Measurements from ENCODE around the gene PARP9. TPM values are rescaled to one million over a fixed set of nuclear protein-coding genes. Genes with fewer than 3 reads are reported as not detected.

PARP9 gene
- total and polyA plus RNA-seq, 2 of the 4 experiments (the other 2 are of a cell fraction) = 6.7 to 7.7 TPM

GRCh38 chr3:122538956-122539490, 25.1 kb downstream of the PARP9 start:
- Histone ChIP-seq H3K14ac (replicated peaks; ENCODE audit: low read depth, low read length) (no peak overlapping the region), H3K4me1 (ENCODE audit: control insufficient read depth, insufficient read depth, low read length) (no peaks in the 10 kb centered on the region), H3K9me3 (ENCODE audit: control insufficient read depth, insufficient read depth, low read length) (no peaks in the 10 kb centered on the region), H2AK5ac (ENCODE audit: low read depth, low read length) (no peak overlapping the region), H3K36me3 (ENCODE audit: control insufficient read depth, insufficient read depth, low read length) (peaks cover 4% of the 10 kb centered on the region), H3K27ac (ENCODE audit: insufficient read depth, low read length) (no peak overlapping the region), H4K5ac (ENCODE audit: low read depth, low read length) (no peak overlapping the region), H3K23ac (ENCODE audit: low read depth, low read length) (no peak overlapping the region), H3K4me2 (ENCODE audit: low read depth, low read length) (no peak overlapping the region), H2AFZ (replicated peaks; ENCODE audit: low read length, poor library complexity) (no peak overlapping the region), H2BK20ac (ENCODE audit: low read depth, low read length) (no peak overlapping the region), H3K4me3 (ENCODE audit: insufficient read depth, low read depth, low read length) (no peak overlapping the region), H2BK15ac (ENCODE audit: low read depth, low read length) (no peak overlapping the region), H2BK5ac (ENCODE audit: low read depth, low read length, poor library complexity, severe bottlenecking) (no peak overlapping the region), H2BK120ac (ENCODE audit: low read depth, low read length) (no peak overlapping the region), H4K91ac (ENCODE audit: insufficient read depth, low read depth, low read length) (no peak overlapping the region), H3K9me1 (ENCODE audit: insufficient read depth, low read length) (no peaks in the 10 kb centered on the region; the same call in 1 of the 2 replicates), H3K79me1 (ENCODE audit: low read depth in 1 of 2, low read length in 2 of 2) (no peaks in the 10 kb centered on the region), H2AK9ac (replicated peaks; ENCODE audit: low read depth, low read length, poor library complexity) (no peak overlapping the region), H4K20me1 (ENCODE audit: insufficient read depth, low read length) (no peaks in the 10 kb centered on the region), H3K4ac (ENCODE audit: low read depth, low read length) (no peak overlapping the region), H3K18ac (ENCODE audit: low read depth, low read length) (no peak overlapping the region), H3K56ac (ENCODE audit: extremely low read depth, insufficient read depth, low read length) (no peak overlapping the region), H3K9ac (ENCODE audit: low read depth, low read length) (no peak overlapping the region), H4K8ac (ENCODE audit: low read depth in 2 of 2, low read length in 2 of 2) (no peak overlapping the region), H3K27me3 (ENCODE audit: control insufficient read depth, insufficient read depth, low read length) (no peaks in the 10 kb centered on the region)
- CTCF ChIA-PET = no interaction called here
- in situ Hi-C loops (cut with MboI; ENCODE audit: low sequenced_read_pairs) = no loop called here
- DNase-seq (no peak), ATAC-seq (ENCODE audit: low read depth) (no peak)
- 100% methylated on average over 1 of the region's 7 CpGs; no CpG with 5 or more reads in 1 of the 2 experiments for WGBS, 2 experiments (ENCODE audit: extremely low coverage in 2 of 2, insufficient read length in 1 of 2)
- dilution Hi-C loops (cut with HindIII; ENCODE audit: low sequenced_read_pairs, unreplicated experiment) = no loop called here
- POLR2A ChIA-PET (ENCODE audit: unreplicated experiment) = no interaction called here
- BruUV-seq (replicated peaks) = no TSS peak
- TF ChIP-seq RAD21 (IDR thresholded peaks at IDR 0.05; ENCODE audit: low read length) = no peak
- no peak for TF ChIP-seq CTCF (conservative IDR thresholded peaks at IDR 0.05; ENCODE audit: low read depth, low read length)
- TF ChIP-seq CHD1 (IDR thresholded peaks at IDR 0.05; ENCODE audit: low read depth, low read length) = no peak
- TF ChIP-seq FOS (IDR thresholded peaks at IDR 0.05; ENCODE audit: low read depth, low read length) = no peak
- no peak for TF ChIP-seq ELK1 (IDR thresholded peaks at IDR 0.05; ENCODE audit: borderline replicate concordance, low read depth, low read length)
- no peak for TF ChIP-seq MXI1 (IDR thresholded peaks at IDR 0.05; ENCODE audit: borderline replicate concordance, low read depth, low read length)
- TF ChIP-seq CEBPB (IDR thresholded peaks at IDR 0.05; ENCODE audit: low read depth, low read length) = no peak
- TF ChIP-seq BHLHE40 (IDR thresholded peaks at IDR 0.05; ENCODE audit: low read depth, low read length) = no peak
- intact Hi-C loops (cut with micrococcal nuclease) = no loop called here

Data from IMR-90 (cell line).